Loucy (cell line): ENCODE results near the gene PPP3CA.

Source experiments
- CTCF ChIP-seq: fragments of 200-600 bp; sonication (generic); conservative IDR thresholded peaks from 2 replicates; pipeline ENCODE4 v1.5.1; 2014; ENCODE audit warnings: mild to moderate bottlenecking, antibody characterized with exemption, low read length
- EZH2phosphoT487 ChIP-seq: fragments of 200-600 bp; IDR thresholded peaks from 2 replicates; pipeline ENCODE4 v1.6.1; 2018; ENCODE audit warnings: antibody characterized with exemption, mild to moderate bottlenecking, moderate library complexity, borderline replicate concordance

- TF ChIP-seq CTCF (no peak), EZH2phosphoT487 (no peak)
Observed at GRCh38 chr4:101022151-101023024, 324.9 kb downstream of the PPP3CA start.
